ENCODE data around the gene PTPRR.

Gene PTPRR

GRCh38 chr12:70637303-70638085 lies 283.0 kb downstream of the PTPRR start, which contains the start of gene PTPRB:
Gene PTPRB, minus strand, starts transcription at chr12:70637429. Its CDS starts 34 bp downstream, at chr12:70637395.
- no peak for DNase-seq

- no peak for DNase-seq
These were observed 284.8 kb downstream of the PTPRR start for GRCh38 chr12:70635755-70636154.

GRCh38 chr12:70628701-70629480 lies 291.6 kb downstream of the PTPRR start:
- no peak for DNase-seq

GRCh38 chr12:70627677-70628076 lies 292.9 kb downstream of the PTPRR start:
- DNase-seq, result no peak

- DNase-seq, result no peak
These were observed 294.4 kb downstream of the PTPRR start for GRCh38 chr12:70626180-70626579.

- DNase-seq, result no peak
These were observed 300.9 kb downstream of the PTPRR start for GRCh38 chr12:70619471-70620152.

GRCh38 chr12:70618371-70618770 lies 302.2 kb downstream of the PTPRR start:
- DNase-seq, result no peak

- DNase-seq, result no peak
These were observed 303.1 kb downstream of the PTPRR start for GRCh38 chr12:70617450-70617849.

GRCh38 chr12:70615174-70615866 lies 305.2 kb downstream of the PTPRR start:
- DNase-seq, result no peak

GRCh38 chr12:70609739-70610491 lies 310.6 kb downstream of the PTPRR start:
- no peak for DNase-seq

- no peak for DNase-seq
These were observed 311.3 kb downstream of the PTPRR start for GRCh38 chr12:70609203-70609602.

- no peak for DNase-seq
These were observed 312.4 kb downstream of the PTPRR start for GRCh38 chr12:70608184-70608583.

GRCh38 chr12:70607107-70607506 lies 313.4 kb downstream of the PTPRR start:
- DNase-seq, result no peak

GRCh38 chr12:70605976-70606375 lies 314.6 kb downstream of the PTPRR start:
- no peak for DNase-seq

- DNase-seq, result no peak
These were observed 315.9 kb downstream of the PTPRR start for GRCh38 chr12:70604662-70605061.

GRCh38 chr12:70603044-70603443 lies 317.5 kb downstream of the PTPRR start:
- DNase-seq, result no peak

GRCh38 chr12:70598467-70599193 lies 321.9 kb downstream of the PTPRR start:
- no peak for DNase-seq

GRCh38 chr12:70592664-70593063 lies 327.9 kb downstream of the PTPRR start:
- no peak for DNase-seq

GRCh38 chr12:70590549-70591226 lies 329.9 kb downstream of the PTPRR start:
- no peak for DNase-seq

- DNase-seq, result peak; percentile 51
These were observed 330.5 kb downstream of the PTPRR start for GRCh38 chr12:70590051-70590450.

All from stimulated activated CD4-positive, alpha-beta T cell treated with anti-CD3 and anti-CD28 coated beads, Interleukin-1b, Interleukin-23, amount 100 ng/mL, for 48 hours (primary cell).